ENCODE results near the gene KRTAP5-7. TPM values are rescaled to one million over a fixed set of nuclear protein-coding genes. Genes with fewer than 3 reads are reported as not detected.

The KRTAP5-7 gene
- total RNA-seq, 1 experiment from 2014 or later: not detected

DNA sequence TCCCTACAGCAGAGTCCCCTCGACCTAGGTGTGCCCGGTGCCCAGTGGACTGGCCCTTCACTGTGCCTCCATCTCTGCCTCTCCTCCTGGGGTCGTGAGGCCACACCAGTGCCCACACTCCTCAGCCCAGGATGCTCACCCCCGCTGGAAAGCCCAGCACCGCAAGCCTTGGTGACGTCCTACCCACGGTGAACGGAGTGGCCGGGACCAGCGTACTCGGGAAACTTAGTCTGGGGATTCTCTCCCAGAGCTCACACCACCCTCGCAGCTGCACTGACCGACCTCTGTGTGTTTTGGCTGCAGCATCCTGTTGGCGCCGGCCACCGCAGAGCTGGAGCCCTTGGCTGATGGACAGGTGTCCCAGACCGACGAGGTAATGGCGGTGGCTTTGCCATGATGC lies 35.5 kb upstream of the KRTAP5-7 start:
- Histone ChIP-seq H3K9me2 (ENCODE audit: insufficient read depth) (no peaks in the 10 kb centered on the region), H3K9me3 (ENCODE audit: control insufficient read depth in 1 of 2, insufficient read depth in 1 of 2, low read depth in 1 of 2, low read length in 2 of 2) (no peaks in the 10 kb centered on the region), H2AFZ (ENCODE audit: low read depth, low read length, poor library complexity, severe bottlenecking) (no peak overlapping the region), H3K27ac (ENCODE audit: low read depth, low read length) (no peak overlapping the region), H3K27me3 (ENCODE audit: insufficient read depth, low read length) (no peaks in the 10 kb centered on the region), H3K79me2 (ENCODE audit: insufficient read depth, low read length) (no peaks in the 10 kb centered on the region), H3K9ac (ENCODE audit: low read length) (no peak overlapping the region), H3K36me3 (ENCODE audit: control insufficient read depth in 1 of 2, insufficient read depth in 2 of 2, low read length in 2 of 2) (peaks cover 0 to 3% of the 10 kb centered on the region in 2 experiments; a peak in 1 of 4 replicates), H3K4me3 (replicated peaks in 1 of 2; ENCODE audit: low read depth in 1 of 2, low read length in 2 of 2) (no peak overlapping the region), H3K4me1 (ENCODE audit: control insufficient read depth in 1 of 2, insufficient read depth in 2 of 2, low read length in 2 of 2) (peaks cover 0 to 5% of the 10 kb centered on the region in 2 experiments; a peak in 1 of 4 replicates), H4K20me1 (ENCODE audit: insufficient read depth) (no peaks in the 10 kb centered on the region), H3K4me2 (ENCODE audit: low read length) (no peak overlapping the region)
- ATAC-seq: no peak
- no TSS peak for BruUV-seq (replicated peaks)
- CTCF ChIA-PET: no interaction called here
- no peak for DNase-seq (ENCODE audit: low read depth, low spot score)
- POLR2A ChIA-PET: no interaction called here
- intact Hi-C loops (cut with micrococcal nuclease): no loop called here
- TF ChIP-seq TCF7L2 (IDR thresholded peaks at IDR 0.05; ENCODE audit: borderline replicate concordance, extremely low read depth, insufficient read depth, insufficient read length): no peak
- TF ChIP-seq FOSL1 (IDR thresholded peaks at IDR 0.05; ENCODE audit: low read depth): no peak
- no peak for TF ChIP-seq SIN3A (IDR thresholded peaks at IDR 0.05; ENCODE audit: low read depth)
- TF ChIP-seq SRF (IDR thresholded peaks at IDR 0.05; ENCODE audit: low read depth): no peak
- no peak for TF ChIP-seq SP1 (IDR thresholded peaks at IDR 0.05; ENCODE audit: low read depth)
- TF ChIP-seq RAD21 (IDR thresholded peaks at IDR 0.05; ENCODE audit: low read depth): no peak
- TF ChIP-seq EGR1 (IDR thresholded peaks at IDR 0.05; ENCODE audit: low read depth): no peak
- no peak for TF ChIP-seq YY1 (IDR thresholded peaks at IDR 0.05; ENCODE audit: extremely low read depth, insufficient replicate concordance, low read depth, low read length)
- TF ChIP-seq, protein P1, sequence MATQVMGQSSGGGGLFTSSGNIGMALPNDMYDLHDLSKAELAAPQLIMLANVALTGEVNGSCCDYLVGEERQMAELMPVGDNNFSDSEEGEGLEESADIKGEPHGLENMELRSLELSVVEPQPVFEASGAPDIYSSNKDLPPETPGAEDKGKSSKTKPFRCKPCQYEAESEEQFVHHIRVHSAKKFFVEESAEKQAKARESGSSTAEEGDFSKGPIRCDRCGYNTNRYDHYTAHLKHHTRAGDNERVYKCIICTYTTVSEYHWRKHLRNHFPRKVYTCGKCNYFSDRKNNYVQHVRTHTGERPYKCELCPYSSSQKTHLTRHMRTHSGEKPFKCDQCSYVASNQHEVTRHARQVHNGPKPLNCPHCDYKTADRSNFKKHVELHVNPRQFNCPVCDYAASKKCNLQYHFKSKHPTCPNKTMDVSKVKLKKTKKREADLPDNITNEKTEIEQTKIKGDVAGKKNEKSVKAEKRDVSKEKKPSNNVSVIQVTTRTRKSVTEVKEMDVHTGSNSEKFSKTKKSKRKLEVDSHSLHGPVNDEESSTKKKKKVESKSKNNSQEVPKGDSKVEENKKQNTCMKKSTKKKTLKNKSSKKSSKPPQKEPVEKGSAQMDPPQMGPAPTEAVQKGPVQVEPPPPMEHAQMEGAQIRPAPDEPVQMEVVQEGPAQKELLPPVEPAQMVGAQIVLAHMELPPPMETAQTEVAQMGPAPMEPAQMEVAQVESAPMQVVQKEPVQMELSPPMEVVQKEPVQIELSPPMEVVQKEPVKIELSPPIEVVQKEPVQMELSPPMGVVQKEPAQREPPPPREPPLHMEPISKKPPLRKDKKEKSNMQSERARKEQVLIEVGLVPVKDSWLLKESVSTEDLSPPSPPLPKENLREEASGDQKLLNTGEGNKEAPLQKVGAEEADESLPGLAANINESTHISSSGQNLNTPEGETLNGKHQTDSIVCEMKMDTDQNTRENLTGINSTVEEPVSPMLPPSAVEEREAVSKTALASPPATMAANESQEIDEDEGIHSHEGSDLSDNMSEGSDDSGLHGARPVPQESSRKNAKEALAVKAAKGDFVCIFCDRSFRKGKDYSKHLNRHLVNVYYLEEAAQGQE (IDR thresholded peaks at IDR 0.05; ENCODE audit: low read depth): no peak
- no peak for TF ChIP-seq CEBPB (IDR thresholded peaks at IDR 0.05; ENCODE audit: low read depth)
- TF ChIP-seq MAX (IDR thresholded peaks at IDR 0.05): no peak
- no peak for TF ChIP-seq EZH2phosphoT487 (IDR thresholded peaks at IDR 0.05; ENCODE audit: borderline replicate concordance)
- TF ChIP-seq ZNF274 (IDR thresholded peaks at IDR 0.05; ENCODE audit: low read depth, low read length): no peak
- TF ChIP-seq ZBTB33 (IDR thresholded peaks at IDR 0.05; ENCODE audit: extremely low read depth, insufficient replicate concordance, low read length): no peak
- TF ChIP-seq CBX3 (IDR thresholded peaks at IDR 0.05; ENCODE audit: low read depth): no peak
- TF ChIP-seq ELF1 (IDR thresholded peaks at IDR 0.05; ENCODE audit: borderline replicate concordance, low read depth): no peak
- TF ChIP-seq ZFX (IDR thresholded peaks at IDR 0.05): no peak
- TF ChIP-seq POLR2A (IDR thresholded peaks at IDR 0.05; ENCODE audit: borderline replicate concordance, extremely low read depth, insufficient read depth, insufficient read length): no peak
- RAD21 ChIA-PET (ENCODE audit: low non-redundant PET in 1 of 2, low total read pairs in 2 of 2, uncharacterized antibody in 2 of 2, unreplicated experiment in 2 of 2): no interaction called here
